GM11168 (cell line): ENCODE results near the gene NACAD.

Experiments
- in situ Hi-C: fragments of 300-500 bp; cut with MboI; formaldehyde crosslinking; loops from one replicate; pipeline ENCODE4 v1.12.0; 2022; ENCODE audit warnings: low sequenced_read_pairs; ENCODE audit not compliant: unreplicated experiment

The NACAD gene

DNA sequence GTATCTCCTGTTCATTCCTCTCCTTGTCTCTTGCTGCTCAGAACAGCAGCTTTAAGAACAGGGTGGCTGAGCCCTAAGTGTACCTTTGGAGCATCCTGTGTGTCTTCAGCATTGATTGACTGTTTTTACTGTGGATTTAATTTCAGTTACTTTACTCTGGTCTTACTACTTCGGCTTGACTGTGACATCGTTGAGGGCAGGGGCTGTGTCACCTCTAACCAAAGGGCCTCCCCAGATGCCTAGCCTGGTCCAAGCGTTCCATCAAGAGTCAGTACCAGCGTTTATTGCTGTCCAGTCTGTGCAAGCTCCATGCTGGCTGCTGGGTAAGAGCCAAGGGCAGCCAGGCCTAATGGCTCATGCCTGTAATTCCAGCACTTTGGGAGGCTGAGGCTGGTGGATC lies 56.3 kb downstream of the NACAD start:
- in situ Hi-C loops: no loop called here

DNA sequence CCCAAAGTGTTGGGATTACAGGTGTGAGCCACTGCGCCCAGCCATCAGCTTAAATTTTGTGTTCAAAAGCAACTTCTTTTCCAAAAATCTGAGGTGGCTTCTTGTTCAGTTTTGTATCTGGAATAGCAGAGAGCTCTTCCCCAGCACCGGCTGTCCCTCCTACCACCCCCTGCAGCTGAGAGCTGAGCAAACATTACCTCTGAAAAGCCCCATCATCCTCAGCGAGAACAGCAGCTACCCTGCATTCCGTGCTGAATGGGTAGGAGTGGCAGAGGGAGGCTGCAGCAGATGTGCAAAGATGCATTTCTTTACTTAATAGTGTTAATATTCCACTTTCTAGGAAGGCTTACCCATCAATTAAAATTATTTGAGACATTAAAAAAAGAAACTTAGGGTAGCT lies 56.9 kb downstream of the NACAD start:
- in situ Hi-C loops: no loop called here
